ENCODE measurements around the gene ABCB10. TPM values are rescaled to one million over a fixed set of nuclear protein-coding genes. Genes with fewer than 3 reads are reported as not detected.

ABCB10 gene
- total and polyA plus RNA-seq, 2 experiments from 2014 or later: 7.6 to 25.2 TPM

- Histone ChIP-seq H3K27me3 (replicated peaks; ENCODE audit: insufficient read depth) (no peaks in the 10 kb centered on the region), H3K27ac (no peak overlapping the region), H2AFZ (no peak overlapping the region), H3K36me3 (ENCODE audit: low read depth) (no peaks in the 10 kb centered on the region), H3K4me1 (ENCODE audit: insufficient read depth) (no peaks in the 10 kb centered on the region), H3K79me2 (ENCODE audit: insufficient read depth) (no peaks in the 10 kb centered on the region), H3K4me3 (no peak overlapping the region), H3F3A (ENCODE audit: insufficient read depth) (no peaks in the 10 kb centered on the region), H4K20me1 (ENCODE audit: insufficient read depth) (no peaks in the 10 kb centered on the region), H3K4me2 (ENCODE audit: unreplicated experiment) (no peak overlapping the region), H3K9me2 (ENCODE audit: insufficient read depth) (no peaks in the 10 kb centered on the region), H3K9ac (no peak overlapping the region), H3K9me3 (ENCODE audit: low read depth) (no peaks in the 10 kb centered on the region)
- DNase-seq: no peak
- TF ChIP-seq EZH2phosphoT487 (IDR thresholded peaks at IDR 0.05; ENCODE audit: insufficient read depth, low read depth) (no peak), EZH2 (IDR thresholded peaks at IDR 0.05; ENCODE audit: insufficient read depth, poor library complexity, severe bottlenecking) (no peak)
- in situ Hi-C loops (cut with MboI): no loop called here
- 82 to 83% methylated on average over 14 of the region's 14 CpGs for WGBS, 2 experiments (ENCODE audit: low coverage in 1 of 2, low lambda C conversion rate in 2 of 2, missing lambda C conversion rate in 2 of 2)
These were observed 19.9 kb upstream of the ABCB10 start for GRCh38 chr1:229578168-229579058.

GRCh38 chr1:229574679-229575442, 16.4 kb upstream of the ABCB10 start:
- DNase-seq: no peak
- no peaks in the 10 kb centered on the region for H3K9me3 ChIP-seq (ENCODE audit: low read depth)
- H3K9me2 ChIP-seq (ENCODE audit: insufficient read depth): no peaks in the 10 kb centered on the region
- WGBS, 2 experiments (ENCODE audit: low coverage in 1 of 2, low lambda C conversion rate in 2 of 2, missing lambda C conversion rate in 2 of 2): 75% methylated on average over 6 of the region's 6 CpGs
- no peak overlapping the region for H3K4me3 ChIP-seq
- no peak for TF ChIP-seq EZH2phosphoT487 (IDR thresholded peaks at IDR 0.05; ENCODE audit: insufficient read depth, low read depth)
- no peak for TF ChIP-seq EZH2 (IDR thresholded peaks at IDR 0.05; ENCODE audit: insufficient read depth, poor library complexity, severe bottlenecking)
- H2AFZ ChIP-seq: no peak overlapping the region
- no peaks in the 10 kb centered on the region for H3K4me1 ChIP-seq (ENCODE audit: insufficient read depth)
- no peaks in the 10 kb centered on the region for H3K79me2 ChIP-seq (ENCODE audit: insufficient read depth)
- H3K9ac ChIP-seq: no peak overlapping the region
- H3K27ac ChIP-seq: no peak overlapping the region
- in situ Hi-C loops (cut with MboI): no loop called here
- peaks cover 3% of the 10 kb centered on the region; the same call in 1 of the 2 replicates for H3K27me3 ChIP-seq (replicated peaks; ENCODE audit: insufficient read depth)
- H3K36me3 ChIP-seq (ENCODE audit: low read depth): no peaks in the 10 kb centered on the region
- no peak overlapping the region for H3K4me2 ChIP-seq (ENCODE audit: unreplicated experiment)
- no peaks in the 10 kb centered on the region for H4K20me1 ChIP-seq (ENCODE audit: insufficient read depth)
- H3F3A ChIP-seq (ENCODE audit: insufficient read depth): no peaks in the 10 kb centered on the region

- no peaks in the 10 kb centered on the region for H4K20me1 ChIP-seq (ENCODE audit: insufficient read depth)
- no peak overlapping the region for H3K9ac ChIP-seq
- no peak for DNase-seq
- H3K27ac ChIP-seq: no peak overlapping the region
- no peak for TF ChIP-seq EZH2phosphoT487 (IDR thresholded peaks at IDR 0.05; ENCODE audit: insufficient read depth, low read depth)
- no peak for TF ChIP-seq EZH2 (IDR thresholded peaks at IDR 0.05; ENCODE audit: insufficient read depth, poor library complexity, severe bottlenecking)
- in situ Hi-C loops (cut with MboI): no loop called here
- no peaks in the 10 kb centered on the region for H3K4me1 ChIP-seq (ENCODE audit: insufficient read depth)
- H3K36me3 ChIP-seq (ENCODE audit: low read depth): no peaks in the 10 kb centered on the region
- peaks cover 3% of the 10 kb centered on the region; the same call in 1 of the 2 replicates for H3K27me3 ChIP-seq (replicated peaks; ENCODE audit: insufficient read depth)
- no peaks in the 10 kb centered on the region for H3K9me2 ChIP-seq (ENCODE audit: insufficient read depth)
- H3F3A ChIP-seq (ENCODE audit: insufficient read depth): no peaks in the 10 kb centered on the region
- H2AFZ ChIP-seq: no peak overlapping the region
- no peak overlapping the region for H3K4me3 ChIP-seq
- no peak overlapping the region for H3K4me2 ChIP-seq (ENCODE audit: unreplicated experiment)
- H3K79me2 ChIP-seq (ENCODE audit: insufficient read depth): no peaks in the 10 kb centered on the region
- H3K9me3 ChIP-seq (ENCODE audit: low read depth): no peaks in the 10 kb centered on the region
- WGBS, 2 experiments (ENCODE audit: low coverage in 1 of 2, low lambda C conversion rate in 2 of 2, missing lambda C conversion rate in 2 of 2): 82 to 92% methylated on average over 2 of the region's 2 CpGs
These were observed 13.8 kb upstream of the ABCB10 start for GRCh38 chr1:229572286-229572685.

GRCh38 chr1:229570891-229571516, 12.5 kb upstream of the ABCB10 start:
- no peaks in the 10 kb centered on the region for H4K20me1 ChIP-seq (ENCODE audit: insufficient read depth)
- no peak overlapping the region for H2AFZ ChIP-seq
- no peak for DNase-seq
- TF ChIP-seq EZH2 (IDR thresholded peaks at IDR 0.05; ENCODE audit: insufficient read depth, poor library complexity, severe bottlenecking): no peak
- no peak for TF ChIP-seq EZH2phosphoT487 (IDR thresholded peaks at IDR 0.05; ENCODE audit: insufficient read depth, low read depth)
- H3F3A ChIP-seq (ENCODE audit: insufficient read depth): no peaks in the 10 kb centered on the region
- no peaks in the 10 kb centered on the region for H3K9me3 ChIP-seq (ENCODE audit: low read depth)
- H3K4me2 ChIP-seq (ENCODE audit: unreplicated experiment): no peak overlapping the region
- no peaks in the 10 kb centered on the region for H3K9me2 ChIP-seq (ENCODE audit: insufficient read depth)
- no peaks in the 10 kb centered on the region for H3K4me1 ChIP-seq (ENCODE audit: insufficient read depth)
- H3K27me3 ChIP-seq (replicated peaks; ENCODE audit: insufficient read depth): peaks cover 3% of the 10 kb centered on the region; the same call in 1 of the 2 replicates
- H3K27ac ChIP-seq: no peak overlapping the region
- H3K4me3 ChIP-seq: no peak overlapping the region
- 58% methylated on average over 2 of the region's 2 CpGs for WGBS, 2 experiments (ENCODE audit: low coverage in 1 of 2, low lambda C conversion rate in 2 of 2, missing lambda C conversion rate in 2 of 2)
- no peaks in the 10 kb centered on the region for H3K79me2 ChIP-seq (ENCODE audit: insufficient read depth)
- in situ Hi-C loops (cut with MboI): no loop called here
- no peak overlapping the region for H3K9ac ChIP-seq
- no peaks in the 10 kb centered on the region for H3K36me3 ChIP-seq (ENCODE audit: low read depth)
